ENCODE results near the gene KCNH1.

DNA sequence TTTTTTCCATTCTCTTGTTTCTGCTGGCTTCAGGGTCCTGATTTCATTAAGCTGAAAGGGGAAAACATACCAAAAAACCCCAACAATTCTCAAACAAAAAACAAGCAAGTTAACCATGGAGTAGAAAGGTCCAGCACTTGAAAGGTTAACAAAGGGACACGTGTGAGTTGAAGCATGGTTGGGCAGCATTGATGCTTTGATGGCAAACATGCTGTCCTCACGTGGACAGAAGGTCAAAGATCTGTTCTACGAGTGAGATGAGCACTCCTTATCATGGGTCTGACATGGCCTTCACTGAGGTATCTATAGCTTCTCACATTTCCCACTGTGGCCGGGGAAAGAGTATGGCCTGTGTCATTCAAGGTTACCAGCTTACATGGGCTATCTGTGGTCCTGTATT lies 410.3 kb downstream of the KCNH1 start:
- TF ChIP-seq, protein P1, sequence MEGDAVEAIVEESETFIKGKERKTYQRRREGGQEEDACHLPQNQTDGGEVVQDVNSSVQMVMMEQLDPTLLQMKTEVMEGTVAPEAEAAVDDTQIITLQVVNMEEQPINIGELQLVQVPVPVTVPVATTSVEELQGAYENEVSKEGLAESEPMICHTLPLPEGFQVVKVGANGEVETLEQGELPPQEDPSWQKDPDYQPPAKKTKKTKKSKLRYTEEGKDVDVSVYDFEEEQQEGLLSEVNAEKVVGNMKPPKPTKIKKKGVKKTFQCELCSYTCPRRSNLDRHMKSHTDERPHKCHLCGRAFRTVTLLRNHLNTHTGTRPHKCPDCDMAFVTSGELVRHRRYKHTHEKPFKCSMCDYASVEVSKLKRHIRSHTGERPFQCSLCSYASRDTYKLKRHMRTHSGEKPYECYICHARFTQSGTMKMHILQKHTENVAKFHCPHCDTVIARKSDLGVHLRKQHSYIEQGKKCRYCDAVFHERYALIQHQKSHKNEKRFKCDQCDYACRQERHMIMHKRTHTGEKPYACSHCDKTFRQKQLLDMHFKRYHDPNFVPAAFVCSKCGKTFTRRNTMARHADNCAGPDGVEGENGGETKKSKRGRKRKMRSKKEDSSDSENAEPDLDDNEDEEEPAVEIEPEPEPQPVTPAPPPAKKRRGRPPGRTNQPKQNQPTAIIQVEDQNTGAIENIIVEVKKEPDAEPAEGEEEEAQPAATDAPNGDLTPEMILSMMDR (IDR thresholded peaks at IDR 0.05): no peak
- TF ChIP-seq POLR2A (IDR thresholded peaks at IDR 0.05): no peak

All from testis (tissue), 2 donors.